Ovary (tissue), 3 donors: ENCODE data around the gene HNRNPAB.

ENCODE experiments used
- EP300 ChIP-seq: sonication (generic); formaldehyde crosslinking; IDR thresholded peaks from one replicate; pipeline ENCODE4 v1.6.1; 2017; ENCODE audit warnings: antibody characterized with exemption
- POLR2A ChIP-seq: fragments of 450-650 bp; IDR thresholded peaks from one replicate; pipeline ENCODE4 v1.6.1; 2017; ENCODE audit warnings: antibody characterized with exemption, mild to moderate bottlenecking, moderate library complexity
- TF ChIP-seq, protein P1 (sequence below), 3 donors: fragments of 450-650 bp in 2 of 3; fragments of 200-600 bp in 1 of 3; IDR thresholded peaks; one replicate each; pipeline versions ENCODE4 v1.5.1 to v1.8.0; 2016 to 2022; ENCODE audit warnings: antibody characterized with exemption in 3 of 3, mild to moderate bottlenecking in 1 of 3
- donor health status: DM: no; HTN: no; CAD: no.

DNA sequence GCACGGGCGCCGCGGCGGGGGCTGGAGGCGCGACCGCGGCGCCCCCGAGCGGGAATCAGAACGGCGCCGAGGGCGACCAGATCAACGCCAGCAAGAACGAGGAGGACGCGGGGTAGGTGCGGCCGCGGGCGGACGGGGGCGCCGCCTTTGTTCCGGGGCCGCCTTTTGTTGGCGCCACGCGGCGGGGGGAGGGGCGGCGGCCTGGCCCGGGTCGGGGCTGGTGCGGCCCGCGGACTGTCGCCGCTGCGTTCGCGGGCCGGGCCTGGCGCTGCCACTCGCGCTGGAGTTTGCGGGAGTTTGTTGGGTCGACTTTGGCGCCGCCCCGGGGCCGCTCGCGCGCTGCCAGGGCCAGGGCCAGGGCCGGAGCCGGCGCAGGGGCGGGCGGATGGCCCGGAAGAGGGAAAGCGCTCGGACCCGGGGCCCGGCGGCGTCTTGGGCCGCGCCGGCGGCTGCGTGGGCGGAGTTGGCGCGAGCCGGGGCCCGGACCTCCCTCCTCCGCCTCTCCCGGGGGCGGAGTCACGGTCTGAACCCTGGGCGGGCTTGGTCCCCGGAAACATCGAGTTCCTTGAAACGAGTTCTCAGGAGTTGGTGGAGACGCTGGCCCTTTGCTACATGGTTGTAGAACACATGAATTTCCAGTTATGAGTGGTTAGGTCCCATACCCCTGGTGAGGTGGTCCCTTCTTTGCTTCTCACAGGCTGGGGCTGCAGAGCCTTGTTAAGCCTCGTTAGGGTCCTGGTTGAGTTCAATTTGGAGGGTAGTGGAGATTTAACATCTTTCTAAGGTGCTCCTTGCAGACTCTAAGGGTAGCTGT lies 809 bp downstream of the HNRNPAB start:
- TF ChIP-seq POLR2A (no peak), EP300 (no peak)
- TF ChIP-seq, protein P1, sequence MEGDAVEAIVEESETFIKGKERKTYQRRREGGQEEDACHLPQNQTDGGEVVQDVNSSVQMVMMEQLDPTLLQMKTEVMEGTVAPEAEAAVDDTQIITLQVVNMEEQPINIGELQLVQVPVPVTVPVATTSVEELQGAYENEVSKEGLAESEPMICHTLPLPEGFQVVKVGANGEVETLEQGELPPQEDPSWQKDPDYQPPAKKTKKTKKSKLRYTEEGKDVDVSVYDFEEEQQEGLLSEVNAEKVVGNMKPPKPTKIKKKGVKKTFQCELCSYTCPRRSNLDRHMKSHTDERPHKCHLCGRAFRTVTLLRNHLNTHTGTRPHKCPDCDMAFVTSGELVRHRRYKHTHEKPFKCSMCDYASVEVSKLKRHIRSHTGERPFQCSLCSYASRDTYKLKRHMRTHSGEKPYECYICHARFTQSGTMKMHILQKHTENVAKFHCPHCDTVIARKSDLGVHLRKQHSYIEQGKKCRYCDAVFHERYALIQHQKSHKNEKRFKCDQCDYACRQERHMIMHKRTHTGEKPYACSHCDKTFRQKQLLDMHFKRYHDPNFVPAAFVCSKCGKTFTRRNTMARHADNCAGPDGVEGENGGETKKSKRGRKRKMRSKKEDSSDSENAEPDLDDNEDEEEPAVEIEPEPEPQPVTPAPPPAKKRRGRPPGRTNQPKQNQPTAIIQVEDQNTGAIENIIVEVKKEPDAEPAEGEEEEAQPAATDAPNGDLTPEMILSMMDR (IDR thresholded peaks at IDR 0.05): no peak
